IMR-90 (cell line): ENCODE data around the gene SERPING1. TPM values are rescaled to one million over a fixed set of nuclear protein-coding genes. Genes with fewer than 3 reads are reported as not detected.

Experiments
- ATAC-seq: fragments of 200-7000 bp; cut with Tn5 transposase; 2 replicates; pipeline ENCODE4 v1.9.1; 2020; ENCODE audit warnings: low read depth, mild to moderate bottlenecking, moderate library complexity
- BruUV-seq: library from RNA; stranded (reverse); fragments of 400-500 nt; replicated peaks from 2 replicates; lab custom pipeline; 2021; lab: Mats Ljungman, UMichigan
- CTCF ChIA-PET: fragments of 300-600 bp; formaldehyde crosslinking; extraction: SDS; loops from one replicate; lab custom pipeline; 2021; ENCODE audit warnings: antibody characterized with exemption; lab: Yijun Ruan, JAX
- POLR2A ChIA-PET: fragments of 300-600 bp; sonication (Branson Sonifier 250); formaldehyde crosslinking; loops from one replicate; lab custom pipeline; 2022; ENCODE audit warnings: antibody characterized with exemption; ENCODE audit not compliant: unreplicated experiment; lab: Charles Lee
- DNase-seq: peaks from one replicate; pipeline ENCODE4 v3.0.0; 2013
- H2AFZ ChIP-seq: replicated peaks from 2 replicates; pipeline ENCODE3; 2013; ENCODE audit warnings: low read length, mild to moderate bottlenecking; ENCODE audit not compliant: poor library complexity
- H2AK5ac ChIP-seq: 2 replicates; pipeline ENCODE4 v1.6.1; 2013; ENCODE audit warnings: low read depth, low read length, inconsistent platforms
- H2AK9ac ChIP-seq: replicated peaks from 2 replicates; pipeline ENCODE3; 2013; ENCODE audit warnings: mild to moderate bottlenecking, low read depth, low read length, moderate library complexity; ENCODE audit not compliant: poor library complexity
- H2BK120ac ChIP-seq: 2 replicates; pipeline ENCODE4 v1.6.1; 2013; ENCODE audit warnings: low read depth, low read length, inconsistent platforms
- H2BK15ac ChIP-seq: 3 replicates; pipeline ENCODE4 v1.6.1; 2013; ENCODE audit warnings: low read depth, low read length, inconsistent platforms
- H2BK20ac ChIP-seq: 2 replicates; pipeline ENCODE4 v1.6.1; 2013; ENCODE audit warnings: low read depth, mild to moderate bottlenecking, inconsistent platforms, low read length, moderate library complexity
- H2BK5ac ChIP-seq: 2 replicates; pipeline ENCODE4 v1.6.1; 2013; ENCODE audit warnings: mild to moderate bottlenecking, low read depth, low read length, inconsistent platforms; ENCODE audit not compliant: poor library complexity, severe bottlenecking
- H3K14ac ChIP-seq: replicated peaks from 2 replicates; pipeline ENCODE4 v1.6.1; 2013; ENCODE audit warnings: low read depth, low read length, inconsistent platforms
- H3K18ac ChIP-seq: 2 replicates; pipeline ENCODE4 v1.6.1; 2013; ENCODE audit warnings: low read depth, low read length, control low read depth
- H3K23ac ChIP-seq: 2 replicates; pipeline ENCODE4 v1.6.1; 2013; ENCODE audit warnings: low read depth, low read length, inconsistent platforms
- H3K27ac ChIP-seq: 2 replicates; pipeline ENCODE4 v1.5.1; 2013; ENCODE audit warnings: mild to moderate bottlenecking, control low read depth, low read length; ENCODE audit not compliant: insufficient read depth
- H3K27me3 ChIP-seq: 2 replicates; pipeline ENCODE4 v1.6.1; 2013; ENCODE audit warnings: low read length; ENCODE audit not compliant: control insufficient read depth, insufficient read depth
- H3K36me3 ChIP-seq: 2 replicates; pipeline ENCODE4 v1.6.1; 2013; ENCODE audit warnings: low read length, mixed read lengths; ENCODE audit not compliant: control insufficient read depth, insufficient read depth
- H3K4ac ChIP-seq: 2 replicates; pipeline ENCODE4 v1.6.1; 2013; ENCODE audit warnings: low read depth, low read length, inconsistent platforms
- H3K4me1 ChIP-seq: 2 replicates; pipeline ENCODE4 v1.6.1; 2013; ENCODE audit warnings: low read length, mixed read lengths; ENCODE audit not compliant: control insufficient read depth, insufficient read depth
- H3K4me2 ChIP-seq: 2 replicates; pipeline ENCODE4 v1.6.1; 2013; ENCODE audit warnings: low read depth, mild to moderate bottlenecking, control low read depth, low read length, moderate library complexity
- H3K4me3 ChIP-seq: 2 replicates; pipeline ENCODE4 v1.5.1; 2013; ENCODE audit warnings: low read depth, mild to moderate bottlenecking, control low read depth, low read length, moderate library complexity; ENCODE audit not compliant: insufficient read depth
- H3K56ac ChIP-seq: 2 replicates; pipeline ENCODE4 v1.6.1; 2013; ENCODE audit warnings: low read length, inconsistent platforms; ENCODE audit not compliant: insufficient read depth; ENCODE audit errors: extremely low read depth
- H3K79me1 ChIP-seq, 2 experiments: 2 replicates each; pipeline ENCODE4 v1.6.1; 2013; ENCODE audit warnings: low read length in 2 of 2, inconsistent platforms in 1 of 2, low read depth in 1 of 2
- H3K9ac ChIP-seq: 2 replicates; pipeline ENCODE4 v1.6.1; 2013; ENCODE audit warnings: low read depth, low read length, control low read depth
- H3K9me1 ChIP-seq: 2 replicates; pipeline ENCODE4 v1.6.1; 2013; ENCODE audit warnings: low read length, inconsistent platforms; ENCODE audit not compliant: insufficient read depth
- H3K9me3 ChIP-seq: 2 replicates; pipeline ENCODE4 v1.6.1; 2013; ENCODE audit warnings: low read length; ENCODE audit not compliant: control insufficient read depth, insufficient read depth
- H4K20me1 ChIP-seq: 2 replicates; pipeline ENCODE4 v1.6.1; 2013; ENCODE audit warnings: low read length, inconsistent platforms; ENCODE audit not compliant: insufficient read depth
- H4K5ac ChIP-seq: 2 replicates; pipeline ENCODE4 v1.6.1; 2013; ENCODE audit warnings: mild to moderate bottlenecking, low read depth, low read length, control low read depth
- H4K8ac ChIP-seq, 2 experiments: 2 replicates each; pipeline ENCODE4 v1.6.1; 2013; ENCODE audit warnings: low read depth in 2 of 2, low read length in 2 of 2, control low read depth in 1 of 2, inconsistent platforms in 1 of 2
- H4K91ac ChIP-seq: 2 replicates; pipeline ENCODE4 v1.6.1; 2013; ENCODE audit warnings: low read depth, low read length, inconsistent platforms; ENCODE audit not compliant: insufficient read depth
- CHD1 ChIP-seq: IDR thresholded peaks from 2 replicates; pipeline ENCODE4 v1.6.1; 2012; ENCODE audit warnings: low read depth, low read length, improper control_type of control experiment
- FOS ChIP-seq: fragments of 150-350 bp; IDR thresholded peaks from 2 replicates; pipeline ENCODE4 v1.6.1; 2016; ENCODE audit warnings: low read depth, low read length
- MAZ ChIP-seq: IDR thresholded peaks from 2 replicates; pipeline ENCODE4 v1.6.1; 2012; ENCODE audit warnings: low read depth, mild to moderate bottlenecking, low read length, improper control_type of control experiment, moderate library complexity, borderline replicate concordance
- NFE2L2 ChIP-seq: fragments of 150-350 bp; IDR thresholded peaks from 2 replicates; pipeline ENCODE4 v1.6.1; 2016; ENCODE audit warnings: low read depth, mild to moderate bottlenecking, low read length
- USF2 ChIP-seq: fragments of 150-350 bp; IDR thresholded peaks from 2 replicates; pipeline ENCODE4 v1.6.1; 2017; ENCODE audit warnings: mild to moderate bottlenecking, antibody characterized with exemption, low read length, low read depth
- WGBS, 2 experiments: methylation state at CpG; one replicate each; pipeline versions ENCODE4 v1.1.5 to v1.1.7; 2013; ENCODE audit warnings: missing lambda C conversion rate in 2 of 2; ENCODE audit not compliant: insufficient read length in 1 of 2; ENCODE audit errors: extremely low coverage in 2 of 2; 5-methylcytosine and 5-hydroxymethylcytosine counted together
- dilution Hi-C: fragments of 300-500 bp; cut with HindIII; formaldehyde crosslinking; loops from one replicate; pipeline ENCODE4 v1.14.3; 2018; ENCODE audit warnings: low sequenced_read_pairs; ENCODE audit not compliant: unreplicated experiment
- in situ Hi-C: fragments of 300-500 bp; cut with MboI; formaldehyde crosslinking; loops from 3 replicates; pipeline ENCODE4 v1.14.3; 2019; ENCODE audit warnings: low sequenced_read_pairs, inconsistent platforms, mixed read lengths
- intact Hi-C: fragments of 100-400 bp; cut with micrococcal nuclease; formaldehyde crosslinking; loops from 2 replicates; pipeline ENCODE4 v1.10.0; 2022
- polyA plus RNA-seq, 3 experiments: library from polyadenylated mRNA; depleted of rRNA; stranded (reverse); fragments of >200 nt; gene quantifications; 2 replicates each; pipeline ENCODE4 v1.2.3, GENCODE V29; 2012; ENCODE audit warnings: low replicate concordance in 1 of 3
- total RNA-seq: library from RNA; depleted of rRNA; stranded (reverse); fragments of >200 nt; gene quantifications from 2 replicates; pipeline ENCODE4 v1.2.3, GENCODE V29; 2012

The SERPING1 gene
- total and polyA plus RNA-seq, 2 of the 4 experiments (the other 2 are of a cell fraction), result 2.0 to 30.7 TPM

GRCh38 chr11:57618438-57618837 is 21.0 kb downstream of the SERPING1 start:
- Histone ChIP-seq H2AK5ac (no peak overlapping the region), H3K14ac (no peak overlapping the region), H3K4me3 (no peak overlapping the region), H3K9me1 (no peaks in the 10 kb centered on the region), H3K9ac (no peak overlapping the region), H3K27ac (no peak overlapping the region), H4K8ac (no peak overlapping the region), H3K4me1 (no peaks in the 10 kb centered on the region), H2AK9ac (no peak overlapping the region), H3K36me3 (peaks cover 4% of the 10 kb centered on the region; the same call in 1 of the 2 replicates), H3K56ac (no peak overlapping the region), H4K91ac (no peak overlapping the region), H4K5ac (no peak overlapping the region), H3K4me2 (no peak overlapping the region), H2AFZ (no peak overlapping the region), H3K27me3 (no peaks in the 10 kb centered on the region; the same call in 1 of the 2 replicates), H3K4ac (no peak overlapping the region), H2BK120ac (no peak overlapping the region), H3K9me3 (peaks cover 4% of the 10 kb centered on the region; the same call in 1 of the 2 replicates), H3K18ac (no peak overlapping the region), H2BK15ac (no peak overlapping the region), H3K23ac (no peak overlapping the region), H3K79me1 (no peaks in the 10 kb centered on the region), H4K20me1 (no peaks in the 10 kb centered on the region), H2BK20ac (no peak overlapping the region), H2BK5ac (no peak overlapping the region)
- ChIA-PET CTCF (interaction anchor here (1.1 kb wide), 1 partner anchor 9 kb away, joined by 3 read pairs; no protein-coding TSS in a partner anchor), POLR2A (no interaction called here)
- WGBS, 2 experiments, result no CpG with 5 or more reads among the region's 2 CpGs
- DNase-seq, result no peak
- ATAC-seq, result no peak
- BruUV-seq, result no TSS peak
- TF ChIP-seq CHD1, result no peak
- TF ChIP-seq MAZ, result no peak
- no peak for TF ChIP-seq NFE2L2
- no peak for TF ChIP-seq USF2
- no peak for TF ChIP-seq FOS
- dilution Hi-C loops, result no loop called here
- in situ Hi-C loops, result no loop called here
- intact Hi-C loops, result no loop called here
